Muscle of leg (tissue), 11 donors: Measurements from ENCODE around the gene PLPPR1. TPM values are rescaled to one million over a fixed set of nuclear protein-coding genes. Genes with fewer than 3 reads are reported as not detected.

Source experiments
- DNase-seq: peaks from one replicate; pipeline ENCODE4 v3.0.0; 2013
- H3K27ac ChIP-seq: one replicate; pipeline ENCODE4 v1.5.1; 2013; ENCODE audit warnings: mild to moderate bottlenecking, low read length, control low read depth
- H3K27me3 ChIP-seq: one replicate; pipeline ENCODE4 v1.6.1; 2013; ENCODE audit warnings: low read length; ENCODE audit not compliant: control insufficient read depth, insufficient read depth
- H3K36me3 ChIP-seq: one replicate; pipeline ENCODE4 v1.6.1; 2013; ENCODE audit warnings: low read length; ENCODE audit not compliant: control insufficient read depth, insufficient read depth
- H3K4me1 ChIP-seq: one replicate; pipeline ENCODE4 v1.6.1; 2013; ENCODE audit warnings: low read length; ENCODE audit not compliant: control insufficient read depth, insufficient read depth
- H3K4me3 ChIP-seq: one replicate; pipeline ENCODE4 v1.5.1; 2013; ENCODE audit warnings: low read length, control low read depth
- H3K9me3 ChIP-seq: replicated peaks from 2 replicates; pipeline ENCODE4 v1.6.1; 2013; ENCODE audit warnings: low read depth, low read length; ENCODE audit not compliant: control insufficient read depth
- WGBS: methylation state at CpG from one replicate; pipeline ENCODE4 v1.1.5; 2013; ENCODE audit warnings: missing lambda C conversion rate; ENCODE audit not compliant: insufficient coverage; 5-methylcytosine and 5-hydroxymethylcytosine counted together
- polyA plus RNA-seq, 8 donors: library from polyadenylated mRNA; unstranded; fragments of 120-200 nt; gene quantifications; one replicate each; pipeline versions ENCODE4 v1.2.1 to v1.2.3, GENCODE V29; 2013; ENCODE audit warnings: inconsistent platforms in 1 of 8, low replicate concordance in 1 of 8; ENCODE audit not compliant: insufficient read length in 8 of 8, insufficient read depth in 1 of 8
- total RNA-seq: library from RNA; stranded (reverse); fragments of 120-200 nt; gene quantifications from one replicate; pipeline ENCODE4 v1.2.4, GENCODE V29; 2013

Gene PLPPR1
- total and polyA plus RNA-seq, 9 donors: 1.8 to 4.3 (median 2.9) TPM

DNA sequence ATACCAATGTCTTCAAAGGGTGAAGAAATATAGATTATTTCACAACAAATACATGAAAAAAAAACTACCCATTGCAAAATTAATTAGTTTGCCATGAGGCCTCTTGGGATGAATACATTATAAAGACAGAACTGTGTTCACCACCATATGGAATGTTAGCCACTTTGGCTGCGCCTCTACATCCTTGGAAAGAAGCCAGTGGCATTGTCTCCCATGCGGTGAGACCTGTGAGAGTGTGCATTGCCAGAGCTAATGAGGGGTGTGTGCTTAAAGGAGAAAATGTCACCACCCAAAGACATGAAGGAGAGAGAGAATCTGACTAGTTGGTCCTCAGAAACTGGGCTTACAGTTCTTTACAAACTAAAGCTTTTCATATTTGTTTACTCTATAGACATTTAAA lies 110.6 kb downstream of the PLPPR1 start:
- H3K9me3 ChIP-seq: no peaks in the 10 kb centered on the region
- H3K4me3 ChIP-seq: no peak overlapping the region
- no peaks in the 10 kb centered on the region for H3K27me3 ChIP-seq
- 20% methylated on average over 1 of the region's 2 CpGs for WGBS
- H3K27ac ChIP-seq: no peak overlapping the region
- no peaks in the 10 kb centered on the region for H3K36me3 ChIP-seq
- peaks cover 2% of the 10 kb centered on the region for H3K4me1 ChIP-seq
- DNase-seq: no peak

DNA sequence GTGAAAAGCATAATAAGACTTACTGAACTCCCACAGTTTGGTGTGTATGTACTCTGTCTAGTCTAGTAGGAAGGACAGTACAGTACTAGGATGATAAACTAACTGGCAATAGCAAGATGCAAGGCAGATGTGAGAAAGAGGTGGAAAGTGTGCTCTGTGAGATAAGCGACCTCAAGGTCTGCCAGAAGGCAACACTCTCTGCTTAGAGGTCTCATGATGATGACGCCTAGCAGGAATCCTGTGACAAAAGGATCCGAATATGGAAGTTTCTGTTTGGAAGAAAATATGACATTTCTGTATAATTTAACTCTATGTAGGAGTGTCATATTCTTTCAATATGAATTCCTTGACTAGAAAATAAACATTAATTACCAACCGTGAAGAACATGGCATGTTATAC lies 112.2 kb downstream of the PLPPR1 start:
- WGBS: 67% methylated on average over 1 of the region's 4 CpGs
- peaks cover 2% of the 10 kb centered on the region for H3K4me1 ChIP-seq

DNA sequence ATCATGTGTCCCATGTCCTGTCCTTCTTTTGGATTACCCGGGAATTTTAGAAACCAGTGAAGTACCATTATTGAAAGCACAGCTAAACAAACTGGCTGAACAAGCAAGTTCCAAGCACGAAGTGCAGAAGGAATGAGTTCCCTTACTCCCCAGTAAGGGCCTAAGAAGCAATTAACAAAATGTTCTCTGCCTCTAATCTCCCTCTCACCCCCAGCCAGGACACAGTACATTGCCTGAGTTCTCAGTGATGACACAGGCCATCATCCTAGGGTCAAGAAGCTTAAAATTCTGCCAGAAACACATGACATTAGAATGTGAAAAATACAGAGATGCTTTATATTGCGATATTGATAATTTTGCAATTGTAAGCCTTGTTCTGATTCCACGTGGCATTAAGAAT lies 118.0 kb downstream of the PLPPR1 start:
- Histone ChIP-seq H3K27me3 (no peaks in the 10 kb centered on the region), H3K36me3 (no peaks in the 10 kb centered on the region), H3K4me1 (no peaks in the 10 kb centered on the region), H3K27ac (no peak overlapping the region), H3K9me3 (no peaks in the 10 kb centered on the region), H3K4me3 (no peak overlapping the region)
- no peak for DNase-seq
- WGBS: 49% methylated on average over 3 of the region's 4 CpGs

More for the DNA sequence above, 112.2 kb downstream of the PLPPR1 start:
- H3K27me3 ChIP-seq: no peaks in the 10 kb centered on the region
- no peak overlapping the region for H3K4me3 ChIP-seq
- DNase-seq: no peak
- no peaks in the 10 kb centered on the region for H3K9me3 ChIP-seq
- no peak overlapping the region for H3K27ac ChIP-seq
- no peaks in the 10 kb centered on the region for H3K36me3 ChIP-seq

- no peak overlapping the region for H3K4me3 ChIP-seq
- no peak for DNase-seq
- H3K27me3 ChIP-seq: no peaks in the 10 kb centered on the region
- no peaks in the 10 kb centered on the region for H3K36me3 ChIP-seq
- no peak overlapping the region for H3K27ac ChIP-seq
- H3K9me3 ChIP-seq: no peaks in the 10 kb centered on the region
- H3K4me1 ChIP-seq: no peaks in the 10 kb centered on the region
Observed at GRCh38 chr9:101148344-101148743, 119.8 kb downstream of the PLPPR1 start.

DNA sequence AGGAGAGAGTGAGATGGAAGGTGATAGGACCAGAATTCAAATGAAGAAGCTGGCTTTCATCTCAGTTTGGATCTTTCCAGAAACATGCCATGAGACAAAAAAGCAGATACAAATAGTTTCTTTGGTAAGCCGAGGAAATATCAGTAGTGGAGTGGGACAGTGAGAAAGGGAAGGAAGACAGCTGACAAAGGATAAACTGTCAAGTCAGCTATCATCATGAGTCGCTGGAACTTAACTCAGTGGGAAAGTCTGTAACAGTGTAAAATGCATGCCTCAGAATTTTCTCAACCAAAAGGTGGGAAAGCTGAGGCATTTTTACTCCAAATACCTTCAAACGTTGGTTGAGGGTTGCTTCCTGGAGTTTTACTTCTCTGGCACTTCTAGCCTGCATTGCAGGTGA lies 129.8 kb downstream of the PLPPR1 start:
- no peak overlapping the region for H3K27ac ChIP-seq
- H3K4me1 ChIP-seq: no peaks in the 10 kb centered on the region
- 83% methylated on average over 1 of the region's 3 CpGs for WGBS
- no peaks in the 10 kb centered on the region for H3K9me3 ChIP-seq
- H3K27me3 ChIP-seq: no peaks in the 10 kb centered on the region
- no peaks in the 10 kb centered on the region for H3K36me3 ChIP-seq
- no peak overlapping the region for H3K4me3 ChIP-seq
- no peak for DNase-seq

DNA sequence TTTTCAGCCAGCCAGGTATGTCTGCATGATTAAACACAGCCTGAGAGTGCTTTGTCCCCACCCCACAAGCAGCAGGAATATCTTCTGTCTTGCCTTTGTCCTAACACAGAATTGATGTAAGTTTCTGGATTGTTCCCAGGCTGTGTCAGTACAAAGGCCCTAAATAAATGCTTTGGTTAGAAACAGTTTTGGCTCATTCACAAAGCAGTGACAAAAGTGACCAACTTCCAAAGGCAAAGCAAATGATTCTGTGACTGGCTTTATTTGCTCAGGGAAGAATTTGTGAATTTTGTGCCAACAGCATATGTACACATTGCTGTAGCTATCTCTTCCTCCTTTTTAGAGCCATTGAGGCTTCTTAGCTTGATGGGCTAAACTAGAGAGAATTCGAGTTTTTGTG lies 133.7 kb downstream of the PLPPR1 start:
- no peaks in the 10 kb centered on the region for H3K4me1 ChIP-seq
- no peak for DNase-seq
- no peak overlapping the region for H3K4me3 ChIP-seq
- H3K9me3 ChIP-seq: no peaks in the 10 kb centered on the region
- H3K36me3 ChIP-seq: no peaks in the 10 kb centered on the region
- WGBS: no CpG with 5 or more reads among the region's 1 CpG
- H3K27ac ChIP-seq: no peak overlapping the region
- no peaks in the 10 kb centered on the region for H3K27me3 ChIP-seq

DNA sequence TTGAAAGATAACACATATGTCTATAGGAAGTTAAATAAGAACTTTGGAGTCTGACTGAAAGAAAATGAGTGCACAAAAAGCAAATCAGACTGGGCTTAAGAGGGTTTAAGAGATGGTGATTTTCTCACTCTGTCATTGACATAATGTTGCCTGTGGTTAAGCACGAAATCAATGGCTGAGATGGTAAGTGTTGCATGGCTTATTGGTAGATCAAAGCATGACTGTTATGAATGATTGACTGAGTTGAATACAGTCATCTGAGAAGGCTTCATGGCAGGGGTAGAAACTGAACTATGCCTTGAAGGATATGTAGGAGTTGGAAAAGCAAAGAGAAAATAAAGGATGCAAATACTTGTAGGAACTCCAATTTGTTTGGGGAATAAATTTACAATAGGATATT lies 136.6 kb downstream of the PLPPR1 start:
- Histone ChIP-seq H3K4me3 (no peak overlapping the region), H3K27me3 (no peaks in the 10 kb centered on the region), H3K9me3 (no peaks in the 10 kb centered on the region), H3K36me3 (no peaks in the 10 kb centered on the region), H3K27ac (no peak overlapping the region), H3K4me1 (no peaks in the 10 kb centered on the region)
- no peak for DNase-seq
- 100% methylated on average over 1 of the region's 1 CpG for WGBS

GRCh38 chr9:101167490-101168134 lies 139.1 kb downstream of the PLPPR1 start:
- Histone ChIP-seq H3K9me3 (no peaks in the 10 kb centered on the region), H3K36me3 (no peaks in the 10 kb centered on the region), H3K27ac (no peak overlapping the region), H3K4me3 (no peak overlapping the region), H3K4me1 (no peaks in the 10 kb centered on the region), H3K27me3 (no peaks in the 10 kb centered on the region)
- no peak for DNase-seq
- WGBS: no CpG with 5 or more reads among the region's 1 CpG

GRCh38 chr9:101172616-101173015 lies 144.1 kb downstream of the PLPPR1 start:
- no peaks in the 10 kb centered on the region for H3K4me1 ChIP-seq
- H3K4me3 ChIP-seq: no peak overlapping the region
- H3K27ac ChIP-seq: no peak overlapping the region
- no peaks in the 10 kb centered on the region for H3K27me3 ChIP-seq
- H3K36me3 ChIP-seq: no peaks in the 10 kb centered on the region
- 70% methylated on average over 1 of the region's 1 CpG for WGBS
- DNase-seq: no peak
- peaks cover 9% of the 10 kb centered on the region for H3K9me3 ChIP-seq

GRCh38 chr9:101173907-101174306 lies 145.4 kb downstream of the PLPPR1 start:
- WGBS: no CpG with 5 or more reads among the region's 1 CpG

GRCh38 chr9:101176384-101176783 lies 147.9 kb downstream of the PLPPR1 start:
- Histone ChIP-seq H3K4me1 (no peaks in the 10 kb centered on the region), H3K36me3 (no peaks in the 10 kb centered on the region), H3K4me3 (no peak overlapping the region), H3K9me3 (peaks cover 9% of the 10 kb centered on the region), H3K27ac (no peak overlapping the region), H3K27me3 (no peaks in the 10 kb centered on the region)
- WGBS: 100% methylated on average over 1 of the region's 5 CpGs
- no peak for DNase-seq

More at GRCh38 chr9:101173907-101174306, 145.4 kb downstream of the PLPPR1 start:
- H3K27me3 ChIP-seq: no peaks in the 10 kb centered on the region
- no peak overlapping the region for H3K27ac ChIP-seq
- H3K4me1 ChIP-seq: no peaks in the 10 kb centered on the region
- H3K4me3 ChIP-seq: no peak overlapping the region
- no peaks in the 10 kb centered on the region for H3K36me3 ChIP-seq
- no peak for DNase-seq
- H3K9me3 ChIP-seq: peaks cover 9% of the 10 kb centered on the region
